22Rv1 (cell line): Measurements from ENCODE around the gene TMSB4X.

Source experiments
- H3K27ac ChIP-seq: fragments of 450-650 bp; 2 replicates; pipeline ENCODE4 v1.5.1; 2017
- CTCF ChIP-seq: fragments of 450-650 bp; IDR thresholded peaks from 2 replicates; pipeline ENCODE4 v1.5.1; 2017; ENCODE audit warnings: mild to moderate bottlenecking
- ZFX ChIP-seq: fragments of 450-650 bp; IDR thresholded peaks from 2 replicates; pipeline ENCODE4 v1.6.1; 2017; ENCODE audit warnings: antibody characterized with exemption, borderline replicate concordance

The TMSB4X gene

DNA sequence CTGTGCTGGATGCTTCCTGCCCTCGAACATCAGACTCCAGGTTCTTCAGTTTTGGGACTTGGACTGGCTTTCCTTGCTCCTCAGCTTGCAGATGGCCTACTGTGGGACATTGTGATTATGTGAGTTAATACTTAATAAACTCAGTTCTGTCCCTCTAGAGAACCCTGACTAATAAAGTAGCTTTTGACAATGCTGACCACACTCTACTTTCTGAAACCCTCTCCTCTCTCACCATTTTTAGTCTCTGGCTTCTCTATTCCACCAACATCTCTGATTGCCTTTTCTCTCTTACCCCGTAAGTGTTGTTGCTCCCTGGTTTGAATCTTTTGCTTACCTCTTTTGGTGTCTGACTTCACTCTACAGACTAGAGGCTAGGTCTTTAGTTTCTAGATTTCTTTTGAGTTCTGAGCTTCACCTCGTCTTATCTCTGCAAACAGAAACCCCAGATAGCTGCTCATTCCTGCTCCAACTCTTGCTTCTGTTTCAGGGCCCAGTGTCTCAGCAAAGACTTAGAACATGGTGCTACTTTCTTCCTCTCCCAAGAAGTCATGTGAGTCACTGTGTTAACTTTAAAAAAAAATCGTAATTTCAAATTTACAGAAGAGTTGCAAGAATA is 11.4 kb downstream of the TMSB4X start:
- no peak for TF ChIP-seq CTCF
- TF ChIP-seq ZFX: no peak

GRCh38 chrX:12986886-12987285 is 12.0 kb downstream of the TMSB4X start:
- H3K27ac ChIP-seq: no peak overlapping the region
- TF ChIP-seq CTCF: no peak

More for the DNA sequence above, 11.4 kb downstream of the TMSB4X start:
- H3K27ac ChIP-seq: no peak overlapping the region

DNA sequence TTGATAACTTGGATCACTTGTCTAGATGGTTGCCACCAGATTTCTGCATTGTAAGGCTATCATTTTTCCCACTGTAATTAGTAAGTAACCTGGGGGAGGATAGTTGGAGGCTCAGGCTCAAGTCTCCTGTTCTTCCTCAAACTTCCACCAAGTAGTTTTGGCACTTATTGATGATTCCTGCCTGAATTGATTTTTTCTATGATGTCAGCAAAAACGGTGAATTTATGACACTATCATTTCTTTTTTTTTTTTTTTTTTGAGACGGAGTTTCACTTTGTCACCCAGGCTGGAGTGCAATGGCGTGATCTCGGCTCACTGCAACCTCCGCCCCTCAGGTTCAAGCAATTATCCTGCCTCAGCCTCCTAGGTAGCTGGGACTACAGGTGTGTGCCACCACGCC is 12.4 kb downstream of the TMSB4X start:
- no peak for TF ChIP-seq CTCF
- no peak for TF ChIP-seq ZFX

GRCh38 chrX:12987900-12988594 is 13.1 kb downstream of the TMSB4X start:
- no peak for TF ChIP-seq ZFX
- no peak for TF ChIP-seq CTCF
- peak overlapping the region; percentile 64 for H3K27ac ChIP-seq

More for the DNA sequence above, 12.4 kb downstream of the TMSB4X start:
- H3K27ac ChIP-seq: no peak overlapping the region

GRCh38 chrX:12988797-12989196 is 13.9 kb downstream of the TMSB4X start:
- H3K27ac ChIP-seq: peak overlapping the region; percentile 64
- TF ChIP-seq CTCF: no peak
- no peak for TF ChIP-seq ZFX

GRCh38 chrX:12989461-12989860 is 14.6 kb downstream of the TMSB4X start:
- TF ChIP-seq ZFX: no peak
- TF ChIP-seq CTCF: no peak
- H3K27ac ChIP-seq: peak overlapping the region; percentile 64

- no peak for TF ChIP-seq CTCF
- TF ChIP-seq ZFX: no peak
- H3K27ac ChIP-seq: no peak overlapping the region
Observed at GRCh38 chrX:12991575-12991974, 16.7 kb downstream of the TMSB4X start.
